GM23338 (cell line): ENCODE measurements around the gene DNLZ. TPM values are rescaled to one million over a fixed set of nuclear protein-coding genes. Genes with fewer than 3 reads are reported as not detected.

Experiments used
- ATAC-seq: fragments of 200-7000 bp; cut with Tn5 transposase; 3 replicates; pipeline ENCODE4 v1.9.1; 2020
- DNase-seq: peaks from one replicate; pipeline ENCODE4 v3.0.0-alpha.2; 2015; ENCODE audit warnings: low spot score
- H2AFZ ChIP-seq: fragments of 200-600 bp; sonication (generic); 2 replicates; pipeline ENCODE4 v1.8.0; 2016; ENCODE audit warnings: antibody characterized with exemption, mild to moderate bottlenecking, moderate library complexity
- H3F3A ChIP-seq: fragments of 200-600 bp; sonication (generic); replicated peaks from 2 replicates; pipeline ENCODE4 v1.8.0; 2017; ENCODE audit warnings: antibody characterized with exemption, mixed run types, low read depth
- H3K27ac ChIP-seq: fragments of 200-600 bp; sonication (generic); 2 replicates; pipeline ENCODE4 v1.6.1; 2016; ENCODE audit warnings: low read depth
- H3K27me3 ChIP-seq: fragments of 200-600 bp; sonication (generic); 2 replicates; pipeline ENCODE4 v1.8.0; 2016; ENCODE audit warnings: mild to moderate bottlenecking, mixed run types, moderate library complexity; ENCODE audit not compliant: insufficient read depth
- H3K36me3 ChIP-seq: fragments of 200-600 bp; sonication (generic); 2 replicates; pipeline ENCODE4 v1.8.0; 2016; ENCODE audit warnings: mild to moderate bottlenecking; ENCODE audit not compliant: insufficient read depth
- H3K4me1 ChIP-seq: fragments of 200-600 bp; sonication (generic); 2 replicates; pipeline ENCODE4 v1.8.0; 2016; ENCODE audit warnings: mild to moderate bottlenecking, moderate library complexity; ENCODE audit not compliant: insufficient read depth
- H3K4me2 ChIP-seq: fragments of 200-600 bp; sonication (generic); 2 replicates; pipeline ENCODE4 v1.7.1; 2017; ENCODE audit warnings: mixed run types
- H3K4me3 ChIP-seq: fragments of 200-600 bp; sonication (generic); 2 replicates; pipeline ENCODE4 v1.6.1; 2016; ENCODE audit warnings: mixed run types
- H3K79me2 ChIP-seq: fragments of 200-600 bp; sonication (generic); replicated peaks from 2 replicates; pipeline ENCODE4 v1.8.0; 2017; ENCODE audit warnings: mild to moderate bottlenecking; ENCODE audit not compliant: insufficient read depth
- H3K9me2 ChIP-seq: fragments of 200-600 bp; sonication (generic); 2 replicates; pipeline ENCODE4 v1.8.0; 2017; ENCODE audit not compliant: insufficient read depth
- H4K20me1 ChIP-seq: fragments of 200-600 bp; sonication (generic); replicated peaks from 2 replicates; pipeline ENCODE4 v1.8.0; 2017; ENCODE audit warnings: mild to moderate bottlenecking; ENCODE audit not compliant: insufficient read depth
- H3K27ac Mint-ChIP-seq: 2 replicates; pipeline ENCODE4 v1.8.0; 2020; ENCODE audit warnings: inconsistent platforms, mild to moderate bottlenecking, moderate library complexity, mixed read lengths
- H3K27me3 Mint-ChIP-seq: 3 replicates; pipeline ENCODE4 v1.8.0; 2022; ENCODE audit warnings: low read depth, mild to moderate bottlenecking, moderate library complexity, mixed read lengths, inconsistent platforms; ENCODE audit not compliant: insufficient read depth, poor library complexity
- H3K36me3 Mint-ChIP-seq: 3 replicates; pipeline ENCODE4 v1.8.0; 2021; ENCODE audit warnings: low read depth, mild to moderate bottlenecking, inconsistent platforms, moderate library complexity, mixed read lengths
- H3K4me1 Mint-ChIP-seq: 3 replicates; pipeline ENCODE4 v1.8.0; 2020; ENCODE audit warnings: mild to moderate bottlenecking, inconsistent platforms, mixed read lengths
- H3K4me3 Mint-ChIP-seq: 3 replicates; pipeline ENCODE4 v1.8.0; 2021; ENCODE audit warnings: moderate library complexity, mild to moderate bottlenecking, inconsistent platforms, mixed read lengths
- H3K9me3 Mint-ChIP-seq: 3 replicates; pipeline ENCODE4 v1.8.0; 2020; ENCODE audit warnings: moderate library complexity, mild to moderate bottlenecking, inconsistent platforms, mixed read lengths
- CREB1 ChIP-seq: fragments of 250-450 bp; sonication (Bioruptor Pico); IDR thresholded peaks from 2 replicates; pipeline ENCODE4 v1.5.0; 2020; ENCODE audit warnings: low read depth, mild to moderate bottlenecking, moderate library complexity
- CTCF ChIP-seq, 2 experiments: fragments of 200-600 bp in 1 of 2; sonication (generic) in 1 of 2; conservative IDR thresholded peaks; 2 replicates each; pipeline versions ENCODE4 v1.5.1 to v1.6.1; 2016 to 2017; ENCODE audit warnings: antibody characterized with exemption in 2 of 2, low read depth in 2 of 2, mild to moderate bottlenecking in 2 of 2, moderate library complexity in 1 of 2
- ETS1 ChIP-seq: IDR thresholded peaks from 2 replicates; pipeline ENCODE4 v1.6.1; 2016; ENCODE audit warnings: antibody characterized with exemption
- EZH2 ChIP-seq: fragments of 200-600 bp; sonication (generic); IDR thresholded peaks from one replicate; pipeline ENCODE4 v1.8.0; 2017; ENCODE audit warnings: antibody characterized with exemption, mild to moderate bottlenecking, low read depth; ENCODE audit not compliant: unreplicated experiment
- EZH2phosphoT487 ChIP-seq: fragments of 200-600 bp; sonication (generic); IDR thresholded peaks from one replicate; pipeline ENCODE4 v1.8.1; 2018; ENCODE audit warnings: antibody characterized with exemption; ENCODE audit not compliant: unreplicated experiment
- JUNB ChIP-seq: IDR thresholded peaks from one replicate; pipeline ENCODE4 v1.6.1; 2016; ENCODE audit warnings: antibody characterized with exemption; ENCODE audit not compliant: unreplicated experiment
- NANOG ChIP-seq: IDR thresholded peaks from 2 replicates; pipeline ENCODE4 v1.6.1; 2016; ENCODE audit warnings: antibody characterized with exemption, borderline replicate concordance
- POLR2AphosphoS5 ChIP-seq: IDR thresholded peaks from 2 replicates; pipeline ENCODE4 v1.6.1; 2016; ENCODE audit warnings: antibody characterized with exemption, low read depth
- REST ChIP-seq: IDR thresholded peaks from one replicate; pipeline ENCODE4 v1.6.1; 2018; ENCODE audit warnings: antibody characterized with exemption; ENCODE audit not compliant: unreplicated experiment
- STAT1 ChIP-seq: IDR thresholded peaks from one replicate; pipeline ENCODE4 v1.6.1; 2016; ENCODE audit warnings: antibody characterized with exemption; ENCODE audit not compliant: unreplicated experiment
- ZNF114 ChIP-seq: fragments of 250-450 bp; sonication (Bioruptor Pico); IDR thresholded peaks from 2 replicates; pipeline ENCODE4 v1.5.0; 2020; ENCODE audit warnings: mild to moderate bottlenecking, moderate library complexity
- ZNF331 ChIP-seq: fragments of 250-450 bp; sonication (Bioruptor Pico); IDR thresholded peaks from 2 replicates; pipeline ENCODE4 v1.5.0; 2020; ENCODE audit warnings: low read depth, mild to moderate bottlenecking, moderate library complexity
- ZNF462 ChIP-seq: fragments of 250-450 bp; sonication (Bioruptor Pico); IDR thresholded peaks from 2 replicates; pipeline ENCODE4 v1.5.0; 2020; ENCODE audit warnings: mild to moderate bottlenecking, moderate library complexity
- long read RNA-seq: library from polyadenylated mRNA; unstranded; transcript quantifications from one replicate; pipeline ENCODE4 v2.0.0, GENCODE V29; 2020; ENCODE audit not compliant: unreplicated experiment
- polyA plus RNA-seq: library from polyadenylated mRNA; unstranded; fragments of >200 nt; fragmentation: Nextera tagmentation; extraction: Ambion mirVana; gene quantifications from 2 replicates; pipeline ENCODE4 v1.2.1, GENCODE V29; 2016
- total RNA-seq: library from RNA; depleted of rRNA; stranded (reverse); fragments of >200 nt; shearing (Covaris generic); gene quantifications from 2 replicates; pipeline ENCODE4 v1.2.3, GENCODE V29; 2014; rRNA removed

The DNLZ gene
- total RNA-seq (21.7 and 53.9 TPM in 2 replicates), polyA plus RNA-seq (33.4 and 37.7 TPM in 2 replicates)
- long read RNA-seq = 0 reads

- Histone ChIP-seq H3K4me3 (peak within 1 kb of the TSS; percentile 77), H3K9me2 (no peaks in the 10 kb centered on the region), H2AFZ (no peak within 1 kb of the TSS), H3F3A (no peaks in the 10 kb centered on the region), H3K4me1 (no peaks in the 10 kb centered on the region; the same call in 1 of the 2 replicates), H4K20me1 (no peaks in the 10 kb centered on the region), H3K4me2 (peak within 1 kb of the TSS; percentile 78; the same call in 1 of the 2 replicates), H3K36me3 (no peaks in the 10 kb centered on the region), H3K27ac (no peak within 1 kb of the TSS), H3K27me3 (no peaks in the 10 kb centered on the region), H3K79me2 (no peaks in the 10 kb centered on the region)
- Mint-ChIP-seq H3K9me3 (no peaks in the 10 kb centered on the region), H3K27me3 (peaks cover 21% of the 10 kb centered on the region), H3K27ac (peak within 1 kb of the TSS; percentile 90), H3K4me3 (peak within 1 kb of the TSS; percentile 82), H3K4me1 (peaks cover 9% of the 10 kb centered on the region; the same call in 1 of the 3 replicates), H3K36me3 (no peaks in the 10 kb centered on the region)
- no peak for TF ChIP-seq JUNB
- no peak for TF ChIP-seq ZNF114 (CRISPR knock-in tag)
- TF ChIP-seq CTCF (conservative IDR thresholded peaks at IDR 0.05; ENCODE audit: low read depth in 2 of 2) = peak; percentile 65 to 88
- TF ChIP-seq REST = no peak
- no peak for TF ChIP-seq EZH2phosphoT487
- no peak for TF ChIP-seq EZH2
- no peak for TF ChIP-seq ZNF331 (CRISPR knock-in tag)
- peak; percentile 81 for TF ChIP-seq CREB1 (CRISPR knock-in tag)
- TF ChIP-seq ETS1 = peak; percentile 81
- TF ChIP-seq NANOG = no peak
- peak; percentile 85 for TF ChIP-seq POLR2AphosphoS5
- no peak for TF ChIP-seq ZNF462 (CRISPR knock-in tag)
- TF ChIP-seq STAT1 = no peak
- ATAC-seq = peak; percentile 75
- DNase-seq = peak; percentile 96
Observed at GRCh38 chr9:136363106-136363948, at the start of gene DNLZ. TSS of gene DNLZ (minus strand) at chr9:136363744. CDS start at chr9:136363714, 30 bp downstream.
